Femur (tissue), 1 donor: ENCODE measurements around the gene THPO.
A peak's percentile ranks its signal among the peaks of the same experiment; 100 is the strongest.

ENCODE experiments used
- DNase-seq: peaks from one replicate; pipeline ENCODE4 v3.0.0-alpha.2; 2017

The THPO gene

DNA sequence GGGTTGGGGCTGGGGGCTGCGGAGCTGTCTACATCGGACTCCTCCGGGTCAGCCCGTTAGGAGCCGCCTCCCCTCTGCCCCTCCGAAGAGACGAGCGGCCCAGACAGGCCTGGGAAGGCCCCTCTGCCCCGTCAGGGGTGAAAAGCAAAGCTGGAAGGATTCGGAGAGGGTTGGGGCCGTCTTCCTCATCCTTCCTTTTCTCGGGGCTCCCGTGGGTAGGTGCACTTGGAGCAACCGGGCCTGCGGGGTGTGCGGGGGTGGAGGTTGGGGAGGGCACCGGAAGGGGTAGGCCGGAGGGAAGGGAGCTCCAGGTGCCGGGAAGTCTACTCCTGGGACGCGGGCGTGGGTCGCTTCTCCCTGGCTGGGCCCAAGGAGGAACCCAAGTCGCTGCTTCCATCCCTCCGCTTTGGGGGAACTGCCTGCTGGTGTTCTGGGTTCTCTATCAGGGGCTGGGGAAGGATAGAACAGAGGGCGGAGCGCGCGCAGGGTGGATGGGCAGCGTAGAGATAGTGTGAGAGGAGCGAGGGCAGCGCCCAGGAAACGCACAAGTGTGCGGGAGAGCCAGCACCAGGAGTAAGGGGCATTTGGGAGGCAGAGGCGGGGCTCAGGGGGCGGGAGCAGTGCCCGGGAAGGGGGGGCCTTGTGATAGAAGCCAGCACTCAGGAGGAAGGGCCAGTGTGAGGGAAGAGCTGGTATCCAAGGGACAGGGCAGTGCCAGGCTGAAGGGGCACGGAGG lies 15.9 kb downstream of the THPO start:
- DNase-seq = no peak

DNA sequence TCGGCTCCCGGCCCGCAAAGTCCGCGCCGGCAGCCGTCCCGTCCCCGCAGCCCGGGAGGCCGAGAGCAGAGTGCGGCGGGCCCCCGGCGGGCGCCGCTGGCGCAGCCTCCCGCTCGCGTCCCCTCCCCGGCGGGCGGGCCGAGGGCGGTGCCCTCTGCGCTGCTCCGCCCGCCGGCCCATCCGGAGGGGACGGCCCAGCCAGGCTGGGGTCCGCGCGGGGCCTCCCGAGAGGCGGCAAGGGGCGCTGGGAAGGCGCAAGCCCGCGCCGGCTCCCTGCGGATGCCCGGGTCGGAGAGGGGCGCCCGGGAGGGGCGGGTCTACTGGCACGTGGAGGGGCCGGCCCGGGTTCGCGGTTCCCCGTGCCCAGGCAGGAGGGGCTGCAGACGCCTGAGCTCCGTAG lies 16.5 kb downstream of the THPO start, which contains the start of the genes CLCN2 and POLR2H:
TSS of gene CLCN2 (minus strand) at position 74 of the 400 bp plus-strand sequence. CDS start 126 bp downstream, outside the sequence.
TSS of gene POLR2H (plus strand) at position 179 of the 400 bp plus-strand sequence. CDS start 1,783 bp downstream, outside the sequence.
- peak; percentile 71 for DNase-seq

DNA sequence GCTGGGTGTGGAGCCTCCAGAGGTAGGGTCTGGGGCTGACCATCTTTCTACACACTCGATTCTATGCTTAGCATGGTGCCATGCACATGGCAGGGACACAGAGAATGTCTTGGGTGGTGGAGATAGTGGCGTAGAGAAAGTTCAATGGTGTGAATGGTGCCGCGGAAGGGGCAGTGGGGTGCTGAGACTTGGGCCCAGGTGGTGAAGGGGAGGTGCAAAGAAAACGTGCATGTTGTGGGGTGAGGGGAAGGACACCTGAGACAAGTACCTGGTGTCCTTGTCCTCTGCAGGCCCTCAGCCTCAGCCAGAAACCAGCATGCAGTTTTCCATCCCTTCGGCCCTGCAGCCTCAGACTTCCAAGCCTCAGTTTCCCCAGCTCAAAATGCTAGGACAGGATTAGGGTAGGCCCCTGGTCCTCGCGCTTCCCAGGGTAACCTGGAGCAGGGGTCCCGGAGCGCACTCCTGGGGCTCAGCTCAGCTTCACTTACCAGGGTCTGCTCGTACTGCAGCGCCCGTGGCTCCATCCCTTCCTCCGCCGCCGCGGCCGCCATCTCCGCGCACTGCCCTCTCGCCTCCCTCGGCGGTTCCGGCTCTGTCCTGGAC lies 17.0 kb downstream of the THPO start:
- no peak for DNase-seq

DNA sequence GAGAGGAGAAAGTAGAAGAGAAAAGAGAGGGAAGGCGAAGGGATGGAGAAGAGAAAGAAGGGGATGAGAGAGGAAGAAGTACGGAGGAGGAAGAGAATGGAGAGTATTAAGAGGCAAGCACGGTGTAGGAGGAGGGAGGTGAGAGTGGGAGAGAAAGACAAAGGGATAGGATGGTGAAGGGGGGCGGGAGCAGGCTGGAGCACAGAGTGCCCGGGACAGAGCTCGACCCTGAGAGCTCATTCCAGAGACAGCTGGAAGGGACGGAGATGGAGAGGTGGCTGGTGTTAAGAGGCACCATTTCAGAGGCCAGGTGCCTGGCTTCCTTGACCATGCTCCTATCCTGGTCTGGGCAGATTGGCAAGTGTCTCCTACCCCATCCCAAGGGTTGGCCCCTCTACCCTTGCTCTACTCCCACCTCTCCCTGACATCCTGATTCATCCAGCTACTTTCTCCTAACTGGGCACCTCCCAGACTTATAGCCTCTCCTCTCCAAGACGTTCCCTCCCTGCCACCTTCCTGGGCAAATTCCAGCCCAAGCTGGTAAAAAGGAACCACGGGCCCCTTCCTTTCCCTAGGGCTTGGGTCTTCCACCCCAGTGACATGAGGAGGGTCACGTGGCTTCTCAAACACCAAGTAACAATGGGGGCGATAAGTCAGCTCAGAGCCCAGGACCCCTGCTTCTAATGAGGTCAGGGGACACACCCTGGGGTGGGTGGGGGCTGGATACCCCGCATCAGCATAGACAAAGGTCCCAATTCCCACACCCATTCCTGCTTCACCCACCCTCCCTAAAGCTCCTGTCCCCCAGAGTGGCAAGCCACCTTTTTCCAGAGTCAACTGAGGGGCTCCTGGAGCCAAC lies 17.7 kb downstream of the THPO start:
- DNase-seq = no peak

GRCh38 chr3:184359610-184360009 lies 18.4 kb downstream of the THPO start:
- no peak for DNase-seq

DNA sequence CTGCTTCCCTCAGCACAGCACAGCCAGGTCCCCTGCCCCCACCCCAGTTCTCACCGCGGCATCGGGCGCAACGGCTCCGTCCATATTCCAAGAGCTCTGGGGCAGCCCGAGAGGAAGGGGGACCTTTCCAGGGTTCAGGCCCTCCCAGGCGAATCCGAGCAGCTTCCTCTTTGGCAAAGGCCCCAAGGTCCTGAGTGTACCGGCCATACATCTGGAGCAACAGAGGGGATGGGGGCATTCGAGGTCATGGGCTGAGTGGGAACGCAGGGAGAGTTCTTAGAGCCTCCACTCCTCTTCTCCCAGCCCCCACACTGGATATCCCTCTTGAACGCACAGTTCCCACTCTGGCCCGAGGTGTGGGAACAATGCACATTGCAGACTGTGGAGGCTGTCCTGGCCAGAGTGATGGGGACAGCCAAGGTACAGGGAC lies 19.1 kb downstream of the THPO start:
- no peak for DNase-seq

DNA sequence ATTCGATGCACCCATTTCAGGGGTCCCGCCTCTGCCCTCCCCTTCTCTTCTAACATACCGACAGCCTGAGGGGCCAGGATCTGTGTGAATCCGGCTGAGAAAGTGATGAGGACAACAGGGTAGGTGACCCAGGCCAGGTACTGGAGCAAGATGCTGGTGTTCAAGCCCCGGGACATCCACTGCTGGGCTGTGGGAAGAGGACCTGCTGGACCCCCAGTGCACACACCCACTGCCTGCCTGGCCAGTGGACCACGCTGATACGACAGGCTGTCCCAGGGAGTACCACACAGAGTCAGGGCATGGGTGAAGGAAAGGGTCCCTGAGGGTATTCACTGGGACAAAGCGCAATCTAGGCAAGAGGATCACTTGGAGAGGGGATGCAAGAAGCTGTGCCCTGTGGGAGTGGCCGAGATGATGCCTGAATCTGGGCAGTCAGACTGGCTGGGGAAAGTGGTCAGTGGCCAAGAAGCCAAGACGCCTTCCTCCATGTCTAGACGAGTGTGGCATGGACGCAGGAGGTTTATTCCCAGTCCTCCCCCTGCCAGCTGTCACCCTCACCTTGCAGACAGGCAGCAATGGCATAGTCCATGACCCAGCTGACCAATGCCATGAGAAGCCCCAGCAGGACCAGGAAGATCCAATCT lies 19.8 kb downstream of the THPO start:
- DNase-seq = no peak

DNA sequence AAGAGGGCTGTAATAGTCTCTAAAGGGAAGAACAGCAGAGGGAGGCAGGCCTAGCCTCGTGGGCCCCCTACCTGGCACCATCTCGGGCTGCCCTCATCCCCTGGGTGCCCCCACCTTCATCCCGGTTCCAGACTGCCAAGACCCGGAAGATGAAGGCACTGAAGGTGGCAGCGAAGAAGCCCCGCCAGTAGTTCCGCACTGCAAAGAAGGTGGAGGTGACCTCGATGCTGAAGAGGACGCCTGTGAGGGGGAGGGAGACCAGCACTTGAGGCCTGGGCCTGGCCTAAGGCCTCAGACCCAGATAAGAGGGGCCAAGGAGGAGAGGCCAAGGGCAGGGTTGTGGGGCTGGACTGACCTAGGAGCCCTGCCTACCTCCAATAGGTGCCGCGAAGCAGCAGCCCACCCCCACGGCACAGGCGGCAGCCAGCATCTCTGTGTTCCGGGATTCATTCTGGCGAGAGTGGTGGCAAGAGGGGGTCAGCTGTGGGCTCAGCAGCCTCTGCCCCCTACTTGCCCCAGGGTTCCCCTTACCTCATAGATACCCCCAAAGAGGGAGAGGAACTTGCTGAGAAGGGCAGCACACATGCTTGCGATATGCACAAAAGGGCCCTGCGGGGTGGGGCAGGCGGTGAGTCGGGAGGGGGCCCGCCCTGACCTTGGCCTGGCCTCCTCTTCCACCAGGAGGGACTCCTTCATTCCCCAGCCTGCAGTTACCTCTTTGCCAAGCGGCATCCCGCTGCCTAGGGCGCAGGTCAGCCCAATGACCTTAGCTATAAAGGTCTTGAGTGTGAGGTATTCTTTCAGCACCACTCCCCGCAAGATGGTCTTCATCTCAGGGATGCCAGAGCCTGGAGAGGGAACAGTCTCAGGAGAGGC lies 20.5 kb downstream of the THPO start:
- DNase-seq = no peak

- DNase-seq = no peak
Observed at GRCh38 chr3:184355261-184356040, 22.6 kb downstream of the THPO start.

DNA sequence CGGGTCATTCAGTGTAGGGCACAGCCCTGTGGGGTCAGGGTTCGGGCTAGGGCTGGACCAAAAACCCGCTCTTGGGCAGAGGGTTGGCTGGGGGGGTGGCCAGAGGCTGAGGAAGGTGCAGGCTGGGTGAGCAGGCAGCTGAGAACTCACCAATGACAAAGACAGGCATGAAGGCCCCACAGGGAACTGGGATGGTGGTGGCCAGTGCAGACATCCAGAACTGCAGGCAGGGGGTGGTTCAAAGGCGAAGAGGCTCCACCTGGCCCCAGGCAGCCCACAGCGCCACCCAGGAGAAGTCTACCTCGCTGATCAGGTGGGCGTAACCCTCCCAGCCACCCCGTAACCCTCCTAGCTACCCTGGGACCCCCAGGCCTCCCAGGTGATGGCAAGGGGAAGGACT lies 23.3 kb downstream of the THPO start:
- no peak for DNase-seq

- DNase-seq = no peak
Observed at GRCh38 chr3:184354121-184354728, 23.8 kb downstream of the THPO start.

GRCh38 chr3:184353546-184353941 lies 24.5 kb downstream of the THPO start:
- no peak for DNase-seq

GRCh38 chr3:184352897-184353545 lies 25.0 kb downstream of the THPO start:
- DNase-seq = peak; percentile 14

DNA sequence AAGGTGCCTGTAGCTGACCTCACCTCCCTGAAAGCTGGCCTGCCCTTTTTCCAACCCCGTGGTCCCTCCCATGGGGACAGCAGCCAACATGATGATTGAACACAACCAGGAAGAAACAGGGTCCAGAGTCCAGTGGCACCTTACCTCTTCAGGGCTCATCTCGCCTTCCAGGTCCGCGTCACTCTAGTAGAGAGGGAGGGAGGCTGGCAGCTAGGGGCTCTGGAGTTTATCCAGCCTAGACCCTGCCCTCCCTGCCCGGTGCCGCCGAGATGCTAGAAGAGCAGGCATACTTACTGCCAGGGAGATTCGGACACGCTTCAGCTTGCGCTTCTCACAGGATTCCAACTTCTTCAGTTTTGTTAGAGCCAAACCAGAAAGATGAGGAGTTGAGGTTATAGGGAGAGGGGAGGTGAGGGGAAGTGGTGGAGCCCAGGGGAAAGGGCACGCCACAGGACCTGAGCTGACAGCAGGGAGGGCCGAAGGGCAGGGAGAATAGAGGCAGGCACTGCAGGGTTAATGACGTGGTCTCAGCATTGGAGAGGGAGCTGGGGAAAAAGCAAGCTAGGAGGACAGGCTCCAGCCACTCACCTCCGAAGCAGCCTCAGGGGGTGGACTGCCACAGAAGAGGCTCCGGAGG lies 25.7 kb downstream of the THPO start:
- peak; percentile 17 for DNase-seq

GRCh38 chr3:184351511-184352148 lies 26.4 kb downstream of the THPO start:
- peak; percentile 20 for DNase-seq

- no peak for DNase-seq
Observed at GRCh38 chr3:184350618-184351017, 27.4 kb downstream of the THPO start.

- DNase-seq = no peak
Observed at GRCh38 chr3:184349563-184350470, 28.2 kb downstream of the THPO start.

GRCh38 chr3:184348057-184348382 lies 30.0 kb downstream of the THPO start:
- no peak for DNase-seq
